OCI-LY3 (cell line): ENCODE measurements around the gene VTCN1.
"Not testable (repeated sequence)": the region's sequence is repeated elsewhere in the genome, so short reads cannot be mapped to it uniquely, and the experiment has no call there.

ENCODE experiments used
- H2AFZ ChIP-seq: fragments of 200-600, 300-600 bp; shearing (Covaris generic); 2 replicates; pipeline ENCODE4 v1.6.0; 2014; ENCODE audit warnings: antibody characterized with exemption, low read depth, low read length
- H3K27ac ChIP-seq: fragments of 200-600, 300-600 bp; sonication (generic); 2 replicates; pipeline ENCODE4 v1.5.1; 2014; ENCODE audit warnings: mild to moderate bottlenecking, low read length, moderate library complexity, mixed read lengths
- H3K27me3 ChIP-seq: fragments of 200-600, 300-600 bp; sonication (generic); 2 replicates; pipeline ENCODE4 v1.6.1; 2014; ENCODE audit warnings: low read depth, low read length, mixed read lengths
- H3K36me3 ChIP-seq: fragments of 200-600, 300-600 bp; sonication (generic); replicated peaks from 2 replicates; pipeline ENCODE3; 2014; ENCODE audit warnings: low read depth, low read length, mixed read lengths
- H3K4me1 ChIP-seq: fragments of 300-600, 200-600 bp; sonication (generic); 2 replicates; pipeline ENCODE4 v1.6.1; 2014; ENCODE audit warnings: low read length, mixed read lengths
- H3K4me2 ChIP-seq: fragments of 200-600, 300-600 bp; sonication (generic); 2 replicates; pipeline ENCODE4 v1.6.1; 2014; ENCODE audit warnings: low read length, mixed read lengths
- H3K4me3 ChIP-seq: fragments of 300-600, 200-600 bp; sonication (generic); 2 replicates; pipeline ENCODE4 v1.5.1; 2014; ENCODE audit warnings: antibody characterized with exemption, mild to moderate bottlenecking, low read length, moderate library complexity
- H3K79me2 ChIP-seq: fragments of 300-600, 200-600 bp; shearing (Covaris generic); 2 replicates; pipeline ENCODE4 v1.6.1; 2014; ENCODE audit warnings: mild to moderate bottlenecking, low read length, mixed read lengths
- H3K9ac ChIP-seq: fragments of 300-600, 200-600 bp; shearing (Covaris generic); 2 replicates; pipeline ENCODE4 v1.6.0; 2014; ENCODE audit warnings: mild to moderate bottlenecking, low read length, moderate library complexity
- H3K9me3 ChIP-seq: fragments of 200-600, 300-600 bp; shearing (Covaris generic); 2 replicates; pipeline ENCODE4 v1.6.1; 2014; ENCODE audit warnings: low read length, mixed read lengths; ENCODE audit not compliant: insufficient read depth
- H4K20me1 ChIP-seq: fragments of 200-600, 300-600 bp; sonication (generic); 2 replicates; pipeline ENCODE4 v1.6.1; 2016; ENCODE audit warnings: low read length, mixed read lengths; ENCODE audit not compliant: insufficient read depth
- EZH2phosphoT487 ChIP-seq: fragments of 200-600 bp; shearing (Covaris generic); IDR thresholded peaks from 2 replicates; pipeline ENCODE4 v1.6.1; 2018; ENCODE audit warnings: antibody characterized with exemption, mixed run types, low read depth
- TF ChIP-seq, protein P1 (sequence below): fragments of 200-600, 300-600 bp; sonication (generic); IDR thresholded peaks from 2 replicates; pipeline ENCODE4 v1.5.1; 2014; ENCODE audit warnings: antibody characterized with exemption, low read length, low read depth

VTCN1 gene

GRCh38 chr1:117210831-117211261 lies at the start of gene VTCN1:
Gene VTCN1, minus strand, starts transcription at chr1:117210927. Its CDS starts 72 bp downstream, at chr1:117210855.
- no peak within 1 kb of the TSS for H2AFZ ChIP-seq
- no peak for TF ChIP-seq EZH2phosphoT487
- TF ChIP-seq, protein P1, sequence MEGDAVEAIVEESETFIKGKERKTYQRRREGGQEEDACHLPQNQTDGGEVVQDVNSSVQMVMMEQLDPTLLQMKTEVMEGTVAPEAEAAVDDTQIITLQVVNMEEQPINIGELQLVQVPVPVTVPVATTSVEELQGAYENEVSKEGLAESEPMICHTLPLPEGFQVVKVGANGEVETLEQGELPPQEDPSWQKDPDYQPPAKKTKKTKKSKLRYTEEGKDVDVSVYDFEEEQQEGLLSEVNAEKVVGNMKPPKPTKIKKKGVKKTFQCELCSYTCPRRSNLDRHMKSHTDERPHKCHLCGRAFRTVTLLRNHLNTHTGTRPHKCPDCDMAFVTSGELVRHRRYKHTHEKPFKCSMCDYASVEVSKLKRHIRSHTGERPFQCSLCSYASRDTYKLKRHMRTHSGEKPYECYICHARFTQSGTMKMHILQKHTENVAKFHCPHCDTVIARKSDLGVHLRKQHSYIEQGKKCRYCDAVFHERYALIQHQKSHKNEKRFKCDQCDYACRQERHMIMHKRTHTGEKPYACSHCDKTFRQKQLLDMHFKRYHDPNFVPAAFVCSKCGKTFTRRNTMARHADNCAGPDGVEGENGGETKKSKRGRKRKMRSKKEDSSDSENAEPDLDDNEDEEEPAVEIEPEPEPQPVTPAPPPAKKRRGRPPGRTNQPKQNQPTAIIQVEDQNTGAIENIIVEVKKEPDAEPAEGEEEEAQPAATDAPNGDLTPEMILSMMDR = no peak
- H4K20me1 ChIP-seq = no peaks in the 10 kb centered on the region
- no peak within 1 kb of the TSS for H3K27ac ChIP-seq
- no peak within 1 kb of the TSS for H3K4me2 ChIP-seq
- H3K4me3 ChIP-seq = no peak within 1 kb of the TSS
- no peaks in the 10 kb centered on the region for H3K4me1 ChIP-seq
- 0 out of 2 replicates have a peak, but pooled peaks cover 3% of the 10 kb centered on the region for H3K27me3 ChIP-seq
- no peaks in the 10 kb centered on the region for H3K79me2 ChIP-seq
- no peaks in the 10 kb centered on the region for H3K36me3 ChIP-seq
- H3K9me3 ChIP-seq = no peaks in the 10 kb centered on the region
- H3K9ac ChIP-seq = no peak within 1 kb of the TSS

- no peak overlapping the region for H3K4me3 ChIP-seq
- no peak overlapping the region for H3K4me2 ChIP-seq
- H2AFZ ChIP-seq = no peak overlapping the region
- no peaks in the 10 kb centered on the region for H3K9me3 ChIP-seq
- H3K27me3 ChIP-seq = no peaks in the 10 kb centered on the region
- H3K36me3 ChIP-seq = no peaks in the 10 kb centered on the region
- TF ChIP-seq EZH2phosphoT487 = no peak
- TF ChIP-seq, protein P1 = no peak
- no peak overlapping the region for H3K9ac ChIP-seq
- H3K4me1 ChIP-seq = no peaks in the 10 kb centered on the region
- H4K20me1 ChIP-seq = no peaks in the 10 kb centered on the region
- no peak overlapping the region for H3K27ac ChIP-seq
- no peaks in the 10 kb centered on the region for H3K79me2 ChIP-seq
These were observed 48.1 kb upstream of the VTCN1 start for GRCh38 chr1:117258791-117259190.

- H3K4me1 ChIP-seq, H3K27me3 ChIP-seq, H3K4me2 ChIP-seq, H3K4me3 ChIP-seq, H3K9me3 ChIP-seq, H3K9ac ChIP-seq, H2AFZ ChIP-seq, H3K36me3 ChIP-seq, H3K27ac ChIP-seq, H4K20me1 ChIP-seq, H3K79me2 ChIP-seq: not testable (repeated sequence)
These were observed 47.3 kb upstream of the VTCN1 start for GRCh38 chr1:117258075-117258474.

DNA sequence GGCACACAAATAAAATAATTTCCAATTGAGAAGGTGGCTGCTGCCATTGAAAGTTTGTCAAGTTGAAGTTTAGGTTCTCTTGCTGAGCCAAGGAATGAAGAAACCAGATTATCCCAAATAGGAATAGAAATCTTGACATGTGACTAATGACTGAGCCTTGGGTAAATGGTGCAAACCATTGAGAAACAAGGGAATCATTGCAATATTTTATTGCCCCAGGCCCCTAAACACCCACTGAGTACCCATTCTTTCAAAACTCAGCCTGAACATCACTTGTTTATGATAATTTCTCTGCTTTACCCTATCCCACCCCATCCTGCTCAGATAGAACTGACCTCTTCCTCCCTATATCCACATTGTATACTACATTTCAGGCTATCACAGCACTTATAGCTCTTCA lies 46.6 kb upstream of the VTCN1 start:
- Histone ChIP-seq H3K27me3 (no peaks in the 10 kb centered on the region), H3K4me1 (no peaks in the 10 kb centered on the region), H4K20me1 (no peaks in the 10 kb centered on the region), H3K4me3 (no peak overlapping the region), H3K79me2 (no peaks in the 10 kb centered on the region), H3K9me3 (no peaks in the 10 kb centered on the region), H3K9ac (no peak overlapping the region), H3K36me3 (no peaks in the 10 kb centered on the region), H3K27ac (no peak overlapping the region), H2AFZ (no peak overlapping the region), H3K4me2 (no peak overlapping the region)
- no peak for TF ChIP-seq EZH2phosphoT487
- TF ChIP-seq, protein P1 = no peak
